ENCODE data around the gene PDE4D.

The PDE4D gene

GRCh38 chr5:59037941-59038797, 855.4 kb downstream of the PDE4D start:
- Mint-ChIP-seq H3K36me3 (peaks cover 65% of the 10 kb centered on the region), H3K4me1 (peaks cover 31% of the 10 kb centered on the region), H3K4me3 (peak overlapping the region; percentile 87), H3K9me3 (no peaks in the 10 kb centered on the region), H3K27ac (peak overlapping the region; percentile 96)
- no peak for ATAC-seq
- no peak for DNase-seq (ENCODE audit: low spot score in 2 of 2)

GRCh38 chr5:59037453-59037852, 856.1 kb downstream of the PDE4D start:
- Mint-ChIP-seq H3K4me1 (peaks cover 34% of the 10 kb centered on the region), H3K36me3 (peaks cover 72% of the 10 kb centered on the region), H3K27ac (peak overlapping the region; percentile 96), H3K4me3 (peak overlapping the region; percentile 87), H3K9me3 (no peaks in the 10 kb centered on the region)
- DNase-seq (ENCODE audit: low spot score in 2 of 2) (no peak), ATAC-seq (no peak)

- ATAC-seq: no peak
- Mint-ChIP-seq H3K27ac (peak overlapping the region; percentile 96), H3K4me3 (peak overlapping the region; percentile 87), H3K9me3 (no peaks in the 10 kb centered on the region), H3K4me1 (peaks cover 30% of the 10 kb centered on the region), H3K36me3 (peaks cover 76% of the 10 kb centered on the region)
- no peak for DNase-seq (ENCODE audit: low spot score in 2 of 2)
Observed at GRCh38 chr5:59037041-59037440, 856.5 kb downstream of the PDE4D start.

GRCh38 chr5:59036274-59036961, 857.1 kb downstream of the PDE4D start:
- peak; percentile 56 for ATAC-seq
- H3K4me3 Mint-ChIP-seq: peak overlapping the region; percentile 87
- peak overlapping the region; percentile 96 for H3K27ac Mint-ChIP-seq
- peak in 1 of 2 donors; percentile 10 for DNase-seq (ENCODE audit: low spot score in 2 of 2)
- H3K4me1 Mint-ChIP-seq: peaks cover 32% of the 10 kb centered on the region
- peaks cover 83% of the 10 kb centered on the region for H3K36me3 Mint-ChIP-seq
- no peaks in the 10 kb centered on the region for H3K9me3 Mint-ChIP-seq

- DNase-seq (ENCODE audit: low spot score in 2 of 2): no peak
- Mint-ChIP-seq H3K36me3 (peaks cover 90% of the 10 kb centered on the region), H3K4me1 (peaks cover 35% of the 10 kb centered on the region), H3K9me3 (no peaks in the 10 kb centered on the region), H3K4me3 (peak overlapping the region; percentile 87), H3K27ac (peak overlapping the region; percentile 96)
- no peak for ATAC-seq
Observed at GRCh38 chr5:59035681-59036080, 857.8 kb downstream of the PDE4D start.

GRCh38 chr5:59034498-59035186, 858.9 kb downstream of the PDE4D start:
- H3K27ac Mint-ChIP-seq: peak overlapping the region; percentile 96
- H3K4me1 Mint-ChIP-seq: peaks cover 38% of the 10 kb centered on the region
- H3K4me3 Mint-ChIP-seq: peak overlapping the region; percentile 87
- DNase-seq (ENCODE audit: low spot score in 2 of 2) (no peak), ATAC-seq (no peak)
- H3K36me3 Mint-ChIP-seq: peaks cover 100% of the 10 kb centered on the region
- no peaks in the 10 kb centered on the region for H3K9me3 Mint-ChIP-seq

GRCh38 chr5:59027145-59027907, 866.2 kb downstream of the PDE4D start:
- ATAC-seq: no peak
- Mint-ChIP-seq H3K4me1 (peaks cover 50% of the 10 kb centered on the region), H3K36me3 (peaks cover 100% of the 10 kb centered on the region), H3K27ac (no peak overlapping the region), H3K9me3 (no peaks in the 10 kb centered on the region), H3K4me3 (no peak overlapping the region)
- no peak for DNase-seq (ENCODE audit: low spot score in 2 of 2)

GRCh38 chr5:59025734-59026133, 867.8 kb downstream of the PDE4D start:
- Mint-ChIP-seq H3K4me1 (peaks cover 56% of the 10 kb centered on the region), H3K4me3 (peak overlapping the region; percentile 18), H3K27ac (no peak overlapping the region), H3K36me3 (peaks cover 100% of the 10 kb centered on the region), H3K9me3 (no peaks in the 10 kb centered on the region)
- no peak for ATAC-seq
- DNase-seq (ENCODE audit: low spot score in 2 of 2): no peak

- peaks cover 61% of the 10 kb centered on the region for H3K4me1 Mint-ChIP-seq
- ATAC-seq (no peak), DNase-seq (ENCODE audit: low spot score in 2 of 2) (no peak)
- peaks cover 100% of the 10 kb centered on the region for H3K36me3 Mint-ChIP-seq
- H3K27ac Mint-ChIP-seq: peak overlapping the region; percentile 33
- peak overlapping the region; percentile 33 for H3K4me3 Mint-ChIP-seq
- no peaks in the 10 kb centered on the region for H3K9me3 Mint-ChIP-seq
Observed at GRCh38 chr5:59021837-59022514, 871.5 kb downstream of the PDE4D start.

GRCh38 chr5:59021286-59021673, 872.2 kb downstream of the PDE4D start:
- H3K27ac Mint-ChIP-seq: peak overlapping the region; percentile 62
- H3K4me1 Mint-ChIP-seq: peaks cover 60% of the 10 kb centered on the region
- DNase-seq (ENCODE audit: low spot score in 2 of 2): no peak
- H3K36me3 Mint-ChIP-seq: peaks cover 100% of the 10 kb centered on the region
- peak overlapping the region; percentile 33 for H3K4me3 Mint-ChIP-seq
- no peaks in the 10 kb centered on the region for H3K9me3 Mint-ChIP-seq
- peak; percentile 64 for ATAC-seq

- Mint-ChIP-seq H3K4me1 (peaks cover 55% of the 10 kb centered on the region), H3K36me3 (peaks cover 100% of the 10 kb centered on the region), H3K9me3 (no peaks in the 10 kb centered on the region), H3K27ac (peak overlapping the region; percentile 62), H3K4me3 (peak overlapping the region; percentile 33)
- ATAC-seq: peak; percentile 94
- no peak for DNase-seq (ENCODE audit: low spot score in 2 of 2)
Observed at GRCh38 chr5:59020611-59021285, 872.8 kb downstream of the PDE4D start.

GRCh38 chr5:59019078-59019477, 874.4 kb downstream of the PDE4D start:
- peak overlapping the region; percentile 62 for H3K27ac Mint-ChIP-seq
- H3K4me1 Mint-ChIP-seq: peaks cover 64% of the 10 kb centered on the region
- DNase-seq (ENCODE audit: low spot score in 2 of 2): no peak
- no peaks in the 10 kb centered on the region for H3K9me3 Mint-ChIP-seq
- ATAC-seq: no peak
- peaks cover 100% of the 10 kb centered on the region for H3K36me3 Mint-ChIP-seq
- H3K4me3 Mint-ChIP-seq: peak overlapping the region; percentile 33

- ATAC-seq: no peak
- Mint-ChIP-seq H3K27ac (peak overlapping the region; percentile 24), H3K36me3 (peaks cover 100% of the 10 kb centered on the region), H3K4me1 (peaks cover 78% of the 10 kb centered on the region), H3K9me3 (peaks cover 4% of the 10 kb centered on the region), H3K4me3 (no peak overlapping the region)
- no peak for DNase-seq (ENCODE audit: low spot score in 2 of 2)
Observed at GRCh38 chr5:59016925-59017324, 876.6 kb downstream of the PDE4D start.

All from stimulated activated effector memory CD8-positive, alpha-beta T cell treated with anti-CD3 and anti-CD28 coated beads, Interleukin-12 subunit alpha, Interleukin-12 subunit beta, amount 100 ng/mL, for 72 hours (primary cell).